GM21717 (cell line): ENCODE data around the gene TTLL1.

Experiments
- ATAC-seq: cut with Tn5 transposase; IDR thresholded peaks from one replicate; pipeline ENCODE4 v1.9.1; 2021; ENCODE audit warnings: mild to moderate bottlenecking, moderate library complexity; ENCODE audit not compliant: unreplicated experiment

Gene TTLL1

DNA sequence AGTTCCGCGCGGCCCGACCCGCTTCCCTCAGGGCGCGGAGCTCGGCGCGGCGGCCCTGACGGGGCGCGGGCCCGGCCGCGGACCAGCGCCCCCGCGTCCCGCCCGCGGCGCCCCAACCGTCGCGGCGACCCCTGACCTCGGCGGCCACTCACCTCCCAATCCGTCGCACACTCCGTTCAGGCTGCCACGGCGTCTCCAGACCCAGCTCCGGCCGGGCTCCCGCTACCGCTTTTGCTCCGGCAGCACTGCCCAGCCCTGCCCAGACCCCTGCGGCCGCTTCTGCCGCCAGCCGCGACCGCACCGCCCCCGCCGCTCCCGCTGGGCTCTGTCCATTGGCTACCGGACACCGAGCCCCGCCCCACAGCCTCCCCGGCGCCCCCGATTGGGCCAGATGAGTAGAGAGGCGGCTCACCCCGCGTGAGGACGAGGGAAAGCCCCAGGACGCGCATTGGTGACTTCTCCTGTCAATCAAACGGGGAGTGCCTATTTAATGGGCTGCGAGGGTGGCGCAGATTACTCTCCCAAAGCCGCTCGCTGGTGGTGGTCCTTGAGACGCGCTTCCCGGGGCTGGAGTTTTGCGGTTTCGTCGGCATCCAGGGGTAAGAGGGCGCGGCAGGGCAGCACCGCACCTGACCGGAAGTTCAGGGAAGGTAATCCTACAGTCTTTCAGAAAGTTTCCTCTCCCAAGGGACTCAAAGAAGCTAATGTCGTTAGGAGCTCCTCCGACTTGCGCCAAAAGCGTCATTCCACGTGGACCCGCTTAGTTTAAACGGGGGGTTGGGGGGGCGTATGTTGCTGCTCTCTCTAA lies 74.1 kb downstream of the TTLL1 start, which contains the start of gene PACSIN2:
Gene PACSIN2 (minus strand): TSS at position 281 of the 808 bp plus-strand sequence. CDS start 103,069 bp downstream, outside the sequence.
- ATAC-seq = peak; percentile 84

DNA sequence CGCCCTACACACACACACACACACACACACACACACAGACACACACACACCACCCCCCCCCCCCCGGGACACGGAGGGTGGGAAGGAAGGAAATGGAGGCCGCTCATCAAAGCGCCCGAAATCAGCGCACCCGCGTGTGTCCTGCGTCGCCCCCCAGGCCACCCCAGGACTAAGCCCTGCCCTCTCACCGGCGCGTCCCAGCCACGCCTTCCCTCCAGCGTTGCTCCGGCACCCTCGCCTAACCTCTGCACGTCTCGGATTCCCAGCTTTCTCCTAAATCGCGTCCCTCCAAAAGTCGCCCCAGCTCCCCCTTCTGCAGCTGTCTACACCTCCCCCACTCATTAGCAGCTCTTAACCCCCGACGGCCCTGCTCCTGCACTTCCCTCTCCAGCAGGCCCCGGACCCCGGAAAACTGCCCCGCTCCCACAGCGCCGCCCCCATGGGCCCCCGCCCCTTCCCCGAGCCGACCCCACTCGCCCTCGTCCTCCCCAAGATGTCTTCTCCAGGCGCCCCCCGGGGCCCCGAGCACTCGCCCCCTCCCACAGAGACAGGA lies 74.8 kb downstream of the TTLL1 start:
- peak; percentile 16 for ATAC-seq

DNA sequence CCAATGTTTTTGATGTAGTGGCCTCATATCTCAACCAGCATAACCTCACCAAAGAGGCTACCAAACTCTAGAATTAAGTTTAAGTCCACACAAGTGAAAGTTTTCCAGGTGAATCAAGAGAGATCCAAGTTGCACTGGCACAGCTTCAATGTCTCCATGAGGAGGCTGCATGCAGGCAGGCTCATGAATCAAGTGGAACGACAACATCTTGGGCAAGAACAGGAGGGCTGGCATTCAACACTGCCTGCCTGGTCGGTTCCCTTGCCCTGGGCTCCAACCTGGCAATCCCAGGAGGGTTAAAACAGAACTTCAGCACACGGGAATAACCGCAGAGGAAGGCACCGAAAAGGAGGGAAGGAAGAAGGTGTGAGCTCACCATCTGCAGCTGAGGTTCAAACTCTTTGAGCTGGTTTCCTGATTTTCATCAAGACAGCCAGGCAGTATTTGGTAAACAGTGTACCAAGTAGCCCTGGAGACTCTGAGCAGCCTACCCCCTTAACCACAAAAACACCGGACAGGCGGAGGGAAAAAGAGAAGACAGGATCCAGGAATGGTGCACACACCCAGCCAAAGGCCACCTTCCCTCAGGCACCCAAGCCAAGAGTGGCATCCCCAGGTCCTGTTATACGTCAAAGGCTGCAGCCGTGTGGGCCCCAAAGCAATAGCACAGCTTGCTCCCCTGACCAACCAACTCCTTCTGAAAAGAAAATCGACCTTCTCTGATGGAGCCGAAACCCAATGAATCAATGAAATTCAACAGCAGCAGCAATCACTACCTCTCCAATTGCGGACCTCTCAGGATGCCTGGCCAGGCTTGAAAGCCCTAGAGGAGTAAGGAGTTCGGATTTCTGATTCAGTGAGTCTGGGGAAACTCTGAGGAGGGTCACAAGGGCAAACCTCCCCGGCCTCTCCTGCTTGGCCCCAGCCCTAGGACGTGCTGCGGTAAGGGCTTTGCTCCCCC lies 75.6 kb downstream of the TTLL1 start:
- peak; percentile 14 for ATAC-seq

DNA sequence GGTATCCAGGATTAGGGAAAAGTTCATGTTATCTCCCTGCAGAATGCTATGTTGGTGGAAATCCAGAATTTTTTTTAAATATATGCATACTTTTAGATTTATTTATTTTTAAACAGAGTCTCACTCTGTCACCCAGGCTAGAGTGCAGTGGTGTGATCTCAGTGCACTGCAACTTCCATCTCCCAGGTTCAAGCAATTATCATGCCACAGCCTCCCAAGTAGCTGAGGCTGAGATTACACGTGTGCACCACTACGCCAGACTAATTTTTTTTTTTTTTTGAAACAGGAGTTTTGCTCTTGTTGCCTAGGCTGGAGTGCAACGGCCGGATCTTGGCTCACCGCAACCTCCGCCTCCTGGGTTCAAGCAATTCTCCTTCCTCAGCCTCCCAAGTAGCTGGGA lies 76.8 kb downstream of the TTLL1 start:
- ATAC-seq = no peak

DNA sequence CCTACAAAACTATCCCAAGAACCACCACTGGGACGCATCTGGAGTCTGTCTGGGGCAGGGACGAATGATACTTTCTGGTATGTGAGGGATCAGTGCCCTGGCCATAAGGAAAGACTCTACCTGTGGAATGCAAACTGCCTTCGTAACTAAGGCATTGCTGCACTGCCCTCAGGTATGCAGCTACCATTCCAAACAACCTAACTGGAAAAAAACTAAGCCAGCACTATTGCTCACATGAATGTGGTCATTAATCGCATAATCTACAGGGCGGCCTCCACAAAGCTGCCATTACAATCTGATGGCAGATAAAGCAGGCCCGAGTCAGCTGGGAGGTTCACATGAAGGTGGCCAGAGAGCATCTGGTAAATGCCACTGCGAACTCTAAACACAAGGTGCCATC lies 78.1 kb downstream of the TTLL1 start:
- no peak for ATAC-seq

DNA sequence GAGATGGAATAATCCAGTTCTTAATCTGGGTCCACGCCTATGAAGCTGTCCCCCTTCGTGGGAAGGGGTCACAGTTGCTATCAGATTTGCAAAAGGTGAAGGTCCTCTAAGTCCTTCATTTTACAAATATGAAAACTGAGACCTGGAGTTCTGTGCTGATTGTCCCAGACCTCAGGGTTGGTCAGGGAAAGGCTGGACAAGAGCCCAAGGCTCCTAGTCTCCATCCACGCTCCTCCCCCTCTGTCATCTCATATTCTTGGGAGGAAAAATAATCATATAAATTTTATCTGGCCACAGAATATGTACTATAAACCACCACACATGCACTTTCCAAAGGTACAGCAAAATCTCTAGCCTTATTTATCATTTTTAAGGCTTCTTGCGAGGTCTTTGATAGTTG lies 79.7 kb downstream of the TTLL1 start:
- ATAC-seq = no peak

DNA sequence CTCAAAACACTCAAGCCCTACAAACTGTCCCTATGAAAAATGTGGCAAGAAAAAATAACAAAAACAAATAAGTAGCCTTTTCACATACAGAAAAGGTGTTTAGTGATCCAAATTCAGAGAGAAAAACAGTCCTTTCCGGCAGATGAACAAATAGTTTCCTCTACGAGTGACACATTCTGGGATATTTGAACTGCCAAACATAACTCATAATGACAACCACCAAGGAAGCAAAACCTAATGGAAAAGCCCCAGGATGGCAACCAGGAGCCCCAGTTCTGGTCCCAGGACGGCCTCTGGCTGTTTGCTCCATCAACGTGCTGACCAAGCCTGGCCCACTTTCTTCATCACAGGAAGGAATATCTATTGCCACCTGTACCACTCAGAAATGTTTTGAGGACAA lies 80.3 kb downstream of the TTLL1 start:
- ATAC-seq = no peak

DNA sequence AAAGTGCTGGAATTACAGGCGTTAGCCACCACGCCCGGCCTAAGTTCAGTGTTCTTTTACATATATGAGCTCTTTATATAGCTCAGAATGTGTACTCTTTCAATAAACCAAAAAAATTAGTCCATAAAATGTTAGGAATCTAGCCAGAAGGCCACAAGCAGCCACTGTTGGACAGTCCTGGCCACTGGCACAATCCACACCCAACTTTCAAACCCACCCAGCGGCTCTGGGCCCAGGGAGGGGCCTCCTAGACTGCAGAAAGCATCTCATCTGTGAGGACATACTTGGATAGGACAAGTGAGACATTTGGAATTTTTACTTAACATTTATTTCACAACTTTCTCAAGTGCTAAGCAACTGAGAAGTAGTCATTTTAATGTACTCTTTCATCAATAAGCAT lies 80.7 kb downstream of the TTLL1 start:
- no peak for ATAC-seq

DNA sequence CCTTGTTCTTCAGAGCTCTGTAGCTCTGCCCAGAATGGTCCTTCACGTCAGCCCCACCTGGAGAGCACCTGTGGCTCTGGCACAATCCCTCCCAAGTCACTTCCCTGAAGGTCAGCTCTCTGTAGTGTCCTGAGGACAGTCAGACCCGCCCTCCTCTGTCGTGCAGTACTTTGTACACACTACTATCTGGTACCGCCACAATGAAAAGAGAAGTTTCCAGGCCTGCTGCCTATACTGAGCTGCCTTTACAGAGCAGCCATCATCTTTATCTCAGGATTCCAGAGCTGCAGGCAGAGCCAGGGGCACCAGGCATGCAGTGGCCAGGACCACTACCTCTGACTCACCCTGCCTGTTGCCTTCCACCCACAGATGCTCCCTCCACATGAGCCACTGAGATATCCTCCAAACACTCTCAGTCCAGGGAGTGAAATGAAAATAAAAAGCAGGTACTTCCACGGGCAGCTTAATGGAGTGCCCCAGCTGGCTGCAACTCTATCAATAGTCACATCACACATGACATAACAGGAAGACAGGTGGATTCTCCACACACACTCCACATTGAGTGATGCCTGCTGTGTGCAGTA lies 81.6 kb downstream of the TTLL1 start:
- no peak for ATAC-seq

DNA sequence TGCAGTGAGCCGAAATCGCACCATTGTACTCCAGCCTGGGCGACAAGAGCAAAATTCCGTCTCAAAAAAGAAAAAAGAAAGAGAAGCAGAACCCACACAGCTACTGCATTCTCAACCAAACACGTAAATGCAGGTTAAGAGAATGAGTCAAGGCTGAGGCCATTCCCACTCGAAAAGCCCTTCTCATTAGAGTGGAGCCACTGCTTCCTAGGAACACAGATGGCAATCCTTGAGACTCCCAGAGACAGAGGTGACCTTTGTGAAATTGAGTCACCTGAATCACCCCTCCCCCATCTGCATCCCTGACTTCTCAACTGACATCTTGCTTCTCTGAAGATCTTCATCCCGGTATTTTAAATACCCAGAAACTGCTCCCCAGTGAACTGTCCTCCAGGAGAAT lies 82.4 kb downstream of the TTLL1 start:
- no peak for ATAC-seq

DNA sequence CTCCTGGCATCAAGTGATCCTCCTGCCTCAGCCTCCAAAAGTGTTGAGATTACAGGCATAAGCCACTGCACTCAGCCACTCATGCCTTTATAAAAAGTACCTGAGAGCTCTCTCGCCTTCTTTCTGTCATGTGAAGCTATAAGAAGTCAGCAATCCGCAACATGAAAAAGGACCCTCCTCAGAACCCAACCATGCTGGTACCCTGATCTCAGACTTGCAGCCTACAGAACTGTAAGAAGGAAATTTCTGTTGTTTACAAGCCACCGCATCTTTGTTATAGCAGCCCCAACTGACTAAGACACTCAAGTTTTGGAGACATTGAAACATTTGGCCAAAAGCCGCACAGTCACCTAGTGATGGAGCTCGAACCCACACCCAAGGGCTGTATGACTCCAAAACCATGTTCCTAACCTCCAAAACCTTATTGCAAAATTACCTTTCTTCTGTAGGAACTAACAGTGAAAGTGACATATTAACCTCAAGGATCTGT lies 83.1 kb downstream of the TTLL1 start:
- no peak for ATAC-seq

DNA sequence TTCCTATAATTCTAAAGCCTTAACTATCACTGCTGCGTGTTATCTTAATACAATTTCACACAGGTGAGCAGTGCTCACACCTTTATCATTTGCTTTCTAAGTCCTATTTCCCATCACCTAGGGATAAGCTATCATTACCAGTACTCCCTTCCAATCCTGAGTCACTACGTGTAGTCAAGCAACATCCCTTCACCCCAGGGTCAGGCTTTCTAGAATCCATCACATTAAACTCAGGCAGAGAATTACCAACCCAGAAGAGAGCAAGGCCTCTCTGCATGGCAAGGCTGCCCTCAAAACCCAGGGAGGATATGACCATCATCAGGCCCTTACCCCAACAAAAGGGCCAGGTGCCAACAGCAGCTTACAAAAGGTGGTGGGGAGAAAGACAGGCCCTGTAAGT lies 84.1 kb downstream of the TTLL1 start:
- no peak for ATAC-seq

DNA sequence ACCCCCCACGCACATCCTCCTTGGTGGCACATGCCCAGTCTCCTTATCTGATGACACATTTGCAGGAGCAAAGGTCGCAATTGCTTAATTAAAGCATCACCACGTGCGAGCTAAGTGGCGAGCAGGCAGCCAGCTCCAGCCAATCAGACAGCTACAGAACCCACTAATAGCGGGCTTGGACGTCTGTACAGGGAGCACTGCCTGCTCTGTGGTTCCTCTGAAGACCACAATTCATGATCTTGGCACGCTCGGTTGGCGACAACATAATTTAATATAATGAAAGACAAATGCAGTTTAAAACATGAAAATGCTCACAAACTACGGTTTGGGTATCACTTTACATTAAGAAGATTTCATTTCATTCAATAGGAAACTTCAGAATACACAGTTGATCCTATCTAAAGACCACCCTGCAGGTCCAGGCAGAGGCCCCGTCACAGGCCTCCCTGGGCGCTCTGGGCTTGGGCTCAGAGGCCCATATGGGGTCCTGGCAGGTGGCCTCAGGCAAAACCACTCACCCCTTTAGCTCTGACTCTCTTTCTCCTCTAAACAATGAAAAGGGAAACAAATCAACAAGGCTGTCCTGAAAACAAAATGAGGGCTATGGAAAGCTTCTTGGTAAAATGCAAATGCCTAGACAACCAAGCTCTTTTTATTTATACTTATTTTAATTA lies 84.7 kb downstream of the TTLL1 start:
- ATAC-seq = no peak

DNA sequence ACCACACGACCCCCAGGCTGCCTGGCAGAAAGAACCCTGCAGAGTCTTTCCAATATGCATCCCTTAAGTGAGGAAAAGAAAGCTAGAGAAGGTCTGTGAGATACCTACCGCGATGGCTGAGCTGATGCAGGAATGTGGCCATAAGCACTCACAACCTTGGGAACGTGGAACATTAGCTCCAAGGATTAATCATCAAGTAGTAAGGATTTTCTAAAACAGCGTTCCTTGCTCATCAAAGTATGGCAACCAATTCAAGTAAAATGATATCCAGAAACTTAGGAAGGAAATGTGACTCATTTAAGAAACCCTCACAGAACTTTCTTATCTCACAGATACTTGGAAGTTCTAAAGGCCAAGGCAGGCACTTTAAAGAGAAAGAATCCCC lies 87.0 kb downstream of the TTLL1 start:
- no peak for ATAC-seq

DNA sequence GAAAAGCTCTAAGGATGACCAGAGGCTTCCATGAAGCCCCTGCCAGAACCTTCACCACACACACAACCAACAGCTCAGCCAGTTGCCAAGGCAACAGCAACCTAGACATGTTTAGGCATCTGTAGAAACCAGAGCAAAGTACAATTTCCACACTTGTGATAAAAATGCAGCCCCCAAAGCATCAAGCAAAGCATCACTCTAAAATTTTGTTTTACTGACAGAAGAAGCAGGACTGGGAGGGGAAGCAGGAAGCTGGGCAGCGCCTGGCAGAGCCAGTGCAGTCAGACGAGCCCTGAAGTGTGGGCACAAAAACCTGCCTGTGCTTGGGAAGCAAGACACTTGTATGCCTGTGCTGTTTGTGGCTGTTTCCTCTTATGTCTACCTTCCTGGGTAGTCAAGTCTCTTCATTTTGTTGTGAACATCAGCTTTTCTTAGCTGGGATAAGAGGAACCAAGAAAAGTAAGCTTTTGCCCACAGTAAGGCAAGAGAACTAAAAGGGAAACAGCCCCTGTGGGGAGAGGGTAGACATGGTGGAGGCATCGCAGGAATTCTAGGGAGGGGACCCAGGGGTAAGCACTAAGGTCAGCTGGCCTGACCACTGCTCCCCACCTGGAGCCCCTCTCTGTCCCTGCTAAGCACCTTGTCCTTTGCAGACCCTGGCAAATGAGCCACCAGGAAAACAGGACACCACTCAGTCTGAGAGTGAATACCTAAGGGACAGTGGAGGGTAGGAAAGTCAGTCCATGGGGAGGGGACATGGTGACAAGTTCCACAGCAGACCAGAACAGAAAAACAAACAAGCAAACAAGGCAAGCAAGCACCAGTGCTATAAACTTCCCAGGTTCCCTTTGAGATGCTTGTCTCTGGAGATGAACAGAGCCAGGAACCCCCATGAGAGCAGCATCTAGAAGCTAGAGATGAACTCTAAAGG lies 87.7 kb downstream of the TTLL1 start:
- no peak for ATAC-seq

DNA sequence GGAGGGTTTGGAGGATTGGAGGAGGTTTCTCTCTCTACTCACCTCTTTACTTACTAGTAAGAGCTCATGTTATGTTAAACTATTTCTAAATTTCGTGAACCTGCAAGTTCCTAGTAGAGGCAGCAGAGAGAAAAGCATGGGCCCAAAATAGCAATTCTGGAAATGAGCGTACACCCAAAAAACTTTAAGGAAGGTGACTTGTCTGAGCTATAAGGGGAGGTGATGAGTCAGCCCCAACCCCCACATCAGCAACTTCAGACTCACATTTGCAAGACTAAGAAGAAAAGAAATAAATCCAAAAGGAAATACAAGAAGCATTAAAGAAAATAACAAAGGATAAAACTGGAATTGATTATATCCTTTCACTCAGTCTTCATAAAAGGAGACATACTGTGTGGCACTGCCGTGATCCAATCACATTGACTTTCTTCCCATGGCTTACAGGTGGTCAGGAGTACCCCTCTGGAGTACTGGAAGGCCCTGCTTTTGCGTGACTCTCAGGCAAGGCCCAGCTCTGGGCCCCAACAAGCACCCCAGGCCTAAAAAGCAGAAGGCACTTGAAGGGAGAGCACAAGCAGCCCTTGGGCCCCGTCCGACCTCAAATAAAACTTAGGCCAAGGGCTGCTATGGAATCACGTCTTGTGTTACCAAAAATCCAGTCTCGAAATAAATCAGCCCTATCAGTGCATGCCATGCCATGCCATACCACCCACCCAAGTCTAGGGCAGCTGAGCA lies 88.6 kb downstream of the TTLL1 start:
- no peak for ATAC-seq

DNA sequence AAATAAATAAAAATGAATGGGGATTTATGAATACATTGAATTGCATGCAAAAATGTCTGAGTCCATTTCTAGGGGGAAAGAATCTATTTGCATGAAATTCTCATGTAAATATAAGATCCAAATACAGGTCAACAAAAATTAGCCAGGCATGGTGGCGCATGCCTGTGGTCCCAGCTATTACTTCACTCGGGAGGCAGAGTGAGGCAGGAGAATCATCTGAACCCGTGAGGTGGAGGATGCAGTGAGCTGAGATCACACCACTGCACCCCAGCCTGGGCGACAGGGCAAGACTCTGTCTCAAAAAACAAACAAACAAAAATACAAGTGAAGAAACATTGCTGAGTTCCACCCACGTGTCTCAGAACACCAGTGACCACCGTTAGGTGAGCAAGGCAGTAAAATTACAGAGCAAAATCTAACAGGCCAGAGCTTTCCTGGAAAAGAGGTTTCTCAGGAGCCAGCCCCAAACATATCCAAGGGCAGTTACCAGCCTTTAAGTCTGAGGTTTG lies 91.6 kb downstream of the TTLL1 start:
- no peak for ATAC-seq

DNA sequence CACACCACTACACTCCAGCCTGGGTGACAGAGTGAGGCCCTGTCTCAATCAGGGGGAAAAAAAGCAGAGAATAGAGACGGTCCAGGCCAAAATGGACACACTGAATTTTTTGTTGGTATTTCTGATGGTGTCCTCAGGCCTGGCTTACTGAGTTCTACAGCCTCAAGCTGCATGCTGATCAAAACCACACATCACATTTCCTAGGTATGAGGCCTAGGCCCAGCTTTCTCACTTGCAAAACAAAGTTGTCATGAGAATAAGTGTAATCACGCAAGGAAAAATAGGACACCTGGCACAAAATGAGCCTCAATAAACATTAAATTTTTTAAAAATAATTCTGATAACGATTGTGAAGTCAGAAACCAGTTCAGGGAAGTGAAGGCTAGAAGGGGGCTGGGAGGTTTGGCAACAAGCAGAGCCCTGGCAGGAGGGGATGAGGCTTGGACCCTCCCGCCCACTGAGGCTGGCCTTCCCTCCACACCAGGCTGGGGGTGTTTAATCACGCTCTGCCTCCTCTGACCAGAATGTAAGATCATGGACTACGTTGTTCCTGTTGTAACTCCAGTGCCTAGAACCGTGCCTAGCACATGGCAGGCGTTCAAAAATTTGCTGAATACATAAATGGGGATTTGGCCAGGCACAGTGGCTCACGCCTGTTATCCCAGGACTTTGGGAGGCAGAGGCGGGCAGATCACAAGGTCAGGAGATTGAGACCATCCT lies 92.4 kb downstream of the TTLL1 start:
- no peak for ATAC-seq
